ENCODE data around the gene PXN. TPM values are rescaled to one million over a fixed set of nuclear protein-coding genes. Genes with fewer than 3 reads are reported as not detected.

Gene PXN
- polyA plus RNA-seq, 4 donors = 79.3 to 132 (median 115) TPM

DNA sequence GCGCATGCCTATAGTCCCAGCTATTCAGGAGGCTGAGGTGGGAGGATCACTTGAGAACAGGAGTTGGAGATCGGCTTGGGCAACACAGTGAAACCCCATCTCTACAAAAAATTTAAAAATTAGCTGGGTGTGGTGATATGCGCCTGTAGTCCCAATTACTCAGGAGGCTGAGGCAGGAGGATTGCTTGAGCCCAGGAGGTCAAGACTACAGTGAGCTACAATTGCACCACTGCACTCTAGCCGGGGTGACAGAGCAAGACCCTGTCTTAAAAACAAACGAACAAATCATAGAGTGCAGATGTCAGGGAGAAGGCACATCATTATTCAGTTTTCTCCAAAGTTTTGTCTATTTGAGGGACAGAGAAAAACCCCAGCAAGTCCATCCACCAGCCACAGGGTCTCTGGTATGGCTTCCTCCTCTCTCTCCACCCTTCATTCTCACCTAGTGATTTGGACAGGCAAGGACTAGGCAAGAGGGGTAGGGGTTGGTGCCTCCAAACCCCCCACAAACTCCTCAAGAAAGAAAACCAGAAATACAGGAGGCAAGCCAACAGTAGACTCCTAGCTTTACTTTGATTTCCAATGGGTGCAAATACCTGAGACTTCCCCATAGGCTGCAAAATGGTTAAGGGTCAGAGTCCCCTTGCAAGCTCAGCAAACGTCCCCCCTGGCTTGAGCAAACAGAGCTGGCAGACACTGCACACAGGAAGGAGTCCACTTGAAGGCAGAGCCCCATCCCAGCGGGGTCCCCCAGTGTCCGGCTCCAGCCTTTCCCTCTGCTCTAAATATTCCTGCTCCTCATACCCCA is 38.1 kb downstream of the PXN start:
- Histone ChIP-seq H3K4me3 (ENCODE audit: low read depth in 1 of 3, low read length in 3 of 3) (peak overlapping the region in 1 of 3 donors; percentile 6), H3K36me3 (ENCODE audit: control insufficient read depth in 3 of 3, insufficient read depth in 2 of 3, low read depth in 1 of 3, low read length in 3 of 3) (peaks cover 3 to 52% (median 5%) of the 10 kb centered on the region in 3 donors), H3K27me3 (ENCODE audit: control insufficient read depth in 3 of 3, insufficient read depth in 3 of 3, low read length in 3 of 3) (no peaks in the 10 kb centered on the region), H3K27ac (ENCODE audit: low read depth in 1 of 3, low read length in 2 of 3) (peak overlapping the region; percentile 75 to 99 (median 94)), H3K9me3 (ENCODE audit: control insufficient read depth in 2 of 2, insufficient read depth in 1 of 2, low read depth in 1 of 2, low read length in 1 of 2) (no peaks in the 10 kb centered on the region), H3K4me1 (ENCODE audit: control insufficient read depth in 3 of 3, insufficient read depth in 2 of 3, low read depth in 1 of 3, low read length in 2 of 3) (peaks cover 23 to 89% (median 31%) of the 10 kb centered on the region in 3 donors)
- DNase-seq (peak; percentile 75 to 84), FAIRE-seq (no peak)
- WGBS, 3 donors = 61 to 67% (median 64%) methylated on average over 8 of the region's 8 CpGs

DNA sequence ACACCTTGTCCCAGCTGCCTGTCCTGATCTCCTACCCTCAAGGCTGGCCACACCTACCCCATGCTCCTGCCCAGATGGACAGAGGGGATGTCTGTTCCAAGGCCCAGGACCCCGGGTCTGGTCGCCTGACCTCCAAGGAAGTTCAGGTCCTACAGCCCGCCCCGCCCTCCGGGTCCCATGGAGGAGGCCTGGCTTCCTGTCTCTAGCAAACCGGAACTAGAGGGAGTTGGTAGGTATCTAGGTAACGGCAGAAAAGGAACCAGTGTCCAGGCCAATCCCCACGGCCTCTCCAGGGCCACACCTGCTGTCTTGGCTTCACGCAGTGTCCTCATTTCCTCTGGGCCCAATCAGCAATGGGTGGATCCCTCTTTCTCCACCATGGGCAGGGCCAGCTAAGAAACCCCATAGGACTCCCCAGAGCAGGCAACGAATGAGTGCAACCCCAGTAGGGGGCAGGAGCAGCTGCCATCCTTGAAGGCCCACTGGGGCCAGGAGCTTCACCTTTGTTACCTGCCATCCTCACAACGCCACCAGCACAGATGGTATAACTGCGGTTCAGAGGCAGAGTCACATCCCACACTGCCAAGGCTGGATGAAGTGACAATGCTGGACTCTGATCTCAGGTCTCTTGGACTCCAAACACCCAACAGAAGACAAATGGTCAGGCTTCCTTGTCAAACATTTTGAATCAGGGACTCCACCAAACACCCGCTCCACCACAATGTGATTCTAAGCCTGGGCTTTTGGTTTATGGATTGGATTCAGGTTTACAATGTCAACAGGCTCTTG is 39.5 kb downstream of the PXN start:
- DNase-seq (peak; percentile 76 to 90), FAIRE-seq (no peak)
- WGBS, 3 donors = 18 to 45% (median 33%) methylated on average over 13 of the region's 13 CpGs
- H3K4me1 ChIP-seq (ENCODE audit: control insufficient read depth in 3 of 3, insufficient read depth in 2 of 3, low read depth in 1 of 3, low read length in 2 of 3) = peaks cover 20 to 75% (median 24%) of the 10 kb centered on the region in 3 donors
- peaks cover 7 to 55% (median 14%) of the 10 kb centered on the region in 3 donors for H3K36me3 ChIP-seq (ENCODE audit: control insufficient read depth in 3 of 3, insufficient read depth in 2 of 3, low read depth in 1 of 3, low read length in 3 of 3)
- no peaks in the 10 kb centered on the region for H3K9me3 ChIP-seq (ENCODE audit: control insufficient read depth in 2 of 2, insufficient read depth in 1 of 2, low read depth in 1 of 2, low read length in 1 of 2)
- H3K27ac ChIP-seq (ENCODE audit: low read depth in 1 of 3, low read length in 2 of 3) = peak overlapping the region; percentile 77 to 99 (median 95)
- peak overlapping the region in 2 of 3 donors; percentile 39 to 59 for H3K4me3 ChIP-seq (ENCODE audit: low read depth in 1 of 3, low read length in 3 of 3)
- no peaks in the 10 kb centered on the region for H3K27me3 ChIP-seq (ENCODE audit: control insufficient read depth in 3 of 3, insufficient read depth in 3 of 3, low read length in 3 of 3)

DNA sequence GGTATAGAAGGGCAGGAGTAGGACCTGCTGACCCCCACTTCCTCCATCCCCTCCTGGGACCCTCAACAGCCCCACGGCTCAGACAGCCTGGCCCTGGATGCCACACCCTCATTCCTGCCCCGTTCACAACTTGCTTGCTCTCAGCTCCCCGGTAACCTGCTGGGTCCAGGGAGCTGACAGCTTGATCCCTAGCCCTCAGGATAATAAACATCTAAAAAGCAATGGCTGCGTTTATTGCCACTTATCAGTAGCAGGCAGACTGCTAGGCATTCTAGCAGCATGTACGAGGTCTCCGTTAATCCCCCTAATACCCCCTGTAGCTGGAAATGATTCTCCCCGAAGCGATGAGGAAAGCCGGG is 40.4 kb downstream of the PXN start:
- 5 to 36% (median 34%) methylated on average over 9 of the region's 9 CpGs for WGBS, 3 donors
- H3K9me3 ChIP-seq (ENCODE audit: control insufficient read depth in 2 of 2, insufficient read depth in 1 of 2, low read depth in 1 of 2, low read length in 1 of 2) = no peaks in the 10 kb centered on the region
- no peak for FAIRE-seq
- H3K27me3 ChIP-seq (ENCODE audit: control insufficient read depth in 3 of 3, insufficient read depth in 3 of 3, low read length in 3 of 3) = no peaks in the 10 kb centered on the region
- peak overlapping the region; percentile 28 to 59 (median 39) for H3K4me3 ChIP-seq (ENCODE audit: low read depth in 1 of 3, low read length in 3 of 3)
- peak; percentile 83 to 87 for DNase-seq
- peaks cover 15 to 66% (median 16%) of the 10 kb centered on the region in 3 donors for H3K4me1 ChIP-seq (ENCODE audit: control insufficient read depth in 3 of 3, insufficient read depth in 2 of 3, low read depth in 1 of 3, low read length in 2 of 3)
- peak overlapping the region; percentile 77 to 99 (median 95) for H3K27ac ChIP-seq (ENCODE audit: low read depth in 1 of 3, low read length in 2 of 3)
- peaks cover 7 to 59% (median 19%) of the 10 kb centered on the region in 3 donors for H3K36me3 ChIP-seq (ENCODE audit: control insufficient read depth in 3 of 3, insufficient read depth in 2 of 3, low read depth in 1 of 3, low read length in 3 of 3)

DNA sequence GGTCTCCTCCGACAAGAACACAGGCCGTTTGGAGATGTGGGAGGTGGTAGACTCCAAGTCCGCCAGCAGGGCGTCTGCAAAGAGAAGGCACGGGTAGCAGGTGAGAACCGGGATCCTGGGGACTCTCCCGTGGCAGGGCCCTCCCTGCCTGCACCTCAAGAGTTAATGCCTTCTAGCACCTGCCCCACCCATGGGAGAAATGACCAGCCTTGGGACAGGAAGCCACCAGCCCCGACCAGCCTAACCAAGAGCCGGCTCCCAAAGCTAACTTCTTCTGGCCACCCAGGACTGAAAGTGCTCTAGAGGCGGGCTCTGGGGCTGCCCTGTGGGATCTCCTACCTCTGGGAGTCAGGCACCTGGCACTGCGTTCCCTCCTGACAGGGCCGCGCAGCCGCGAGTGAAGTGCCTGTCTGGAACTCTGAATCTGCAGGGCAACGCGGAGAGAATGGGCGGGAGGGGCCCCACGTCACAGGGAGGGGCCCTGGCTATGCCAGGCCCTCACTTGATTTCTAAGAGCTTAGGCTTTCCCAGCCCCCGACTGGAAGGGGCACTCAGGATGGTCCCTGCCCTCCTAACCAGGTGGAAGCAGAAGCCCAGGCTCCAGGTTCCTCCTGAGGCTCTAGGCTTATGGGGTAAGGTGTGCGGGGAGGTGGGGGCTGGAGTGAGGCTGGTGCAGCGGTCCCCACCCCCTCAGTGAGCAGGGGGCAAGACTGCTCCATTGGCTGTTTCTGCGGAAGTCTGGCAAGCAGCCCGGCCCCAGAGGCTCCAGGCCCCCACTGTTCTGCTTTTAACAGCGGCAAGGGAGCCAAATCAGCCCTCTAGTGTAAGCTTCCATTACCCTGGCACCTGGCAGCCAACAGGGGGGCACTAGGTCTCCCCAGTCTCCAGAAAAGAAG is 41.0 kb downstream of the PXN start:
- Histone ChIP-seq H3K36me3 (ENCODE audit: control insufficient read depth in 3 of 3, insufficient read depth in 2 of 3, low read depth in 1 of 3, low read length in 3 of 3) (peaks cover 11 to 62% (median 21%) of the 10 kb centered on the region in 3 donors), H3K27me3 (ENCODE audit: control insufficient read depth in 3 of 3, insufficient read depth in 3 of 3, low read length in 3 of 3) (no peaks in the 10 kb centered on the region), H3K27ac (ENCODE audit: low read depth in 1 of 3, low read length in 2 of 3) (peak overlapping the region; percentile 77 to 99 (median 95)), H3K4me3 (ENCODE audit: low read depth in 1 of 3, low read length in 3 of 3) (peak overlapping the region; percentile 28 to 59 (median 39)), H3K9me3 (ENCODE audit: control insufficient read depth in 2 of 2, insufficient read depth in 1 of 2, low read depth in 1 of 2, low read length in 1 of 2) (no peaks in the 10 kb centered on the region), H3K4me1 (ENCODE audit: control insufficient read depth in 3 of 3, insufficient read depth in 2 of 3, low read depth in 1 of 3, low read length in 2 of 3) (peaks cover 9 to 60% (median 13%) of the 10 kb centered on the region in 3 donors)
- 15 to 42% (median 16%) methylated on average over 24 to 25 of the region's 25 CpGs for WGBS, 3 donors
- DNase-seq (peak; percentile 90 to 92), FAIRE-seq (no peak)

DNA sequence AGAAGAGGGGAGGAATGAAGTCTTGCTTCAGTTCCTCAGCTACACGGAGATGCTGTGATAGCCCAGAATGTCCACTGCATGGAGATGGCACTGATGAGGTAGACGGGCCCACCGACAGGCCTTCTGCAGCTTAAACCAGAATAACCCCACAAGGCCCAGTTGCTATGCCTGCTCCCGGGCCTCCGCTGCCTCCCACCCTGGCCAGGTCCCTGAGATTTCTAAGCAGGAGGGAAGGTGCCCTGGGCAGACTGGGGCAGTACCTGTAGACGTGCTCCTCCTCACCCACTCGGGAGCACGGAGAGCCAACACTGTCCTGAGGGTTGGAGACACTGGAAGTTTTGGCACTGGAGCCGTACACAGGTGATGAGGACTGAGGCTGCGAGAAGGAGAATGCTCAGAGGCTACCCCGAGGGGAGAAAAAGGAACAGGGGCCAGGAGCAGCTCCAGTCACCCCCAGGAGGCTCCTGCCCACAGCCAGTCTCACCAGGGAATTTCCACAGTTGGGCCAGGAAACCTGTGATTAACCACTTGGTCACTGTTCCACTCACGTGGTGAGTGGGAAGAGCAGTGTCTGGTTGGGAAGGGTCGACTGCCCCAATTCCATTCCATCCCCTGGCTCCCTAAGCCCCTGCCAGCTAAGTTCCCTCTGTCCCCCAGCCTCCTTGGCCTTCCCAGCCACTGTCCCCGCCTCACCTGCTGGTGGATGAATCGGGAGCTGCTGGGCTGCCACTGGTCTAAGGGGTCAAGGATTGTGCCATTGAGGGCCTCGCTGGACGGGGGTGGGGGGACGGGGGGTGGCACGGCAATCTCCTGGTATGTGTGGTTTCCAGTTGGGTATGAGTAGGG is 41.8 kb downstream of the PXN start:
- H3K4me1 ChIP-seq (ENCODE audit: control insufficient read depth in 3 of 3, insufficient read depth in 2 of 3, low read depth in 1 of 3, low read length in 2 of 3) = peaks cover under 1 to 52% (median 13%) of the 10 kb centered on the region in 3 donors
- 64 to 81% (median 75%) methylated on average over 19 of the region's 19 CpGs for WGBS, 3 donors

DNA sequence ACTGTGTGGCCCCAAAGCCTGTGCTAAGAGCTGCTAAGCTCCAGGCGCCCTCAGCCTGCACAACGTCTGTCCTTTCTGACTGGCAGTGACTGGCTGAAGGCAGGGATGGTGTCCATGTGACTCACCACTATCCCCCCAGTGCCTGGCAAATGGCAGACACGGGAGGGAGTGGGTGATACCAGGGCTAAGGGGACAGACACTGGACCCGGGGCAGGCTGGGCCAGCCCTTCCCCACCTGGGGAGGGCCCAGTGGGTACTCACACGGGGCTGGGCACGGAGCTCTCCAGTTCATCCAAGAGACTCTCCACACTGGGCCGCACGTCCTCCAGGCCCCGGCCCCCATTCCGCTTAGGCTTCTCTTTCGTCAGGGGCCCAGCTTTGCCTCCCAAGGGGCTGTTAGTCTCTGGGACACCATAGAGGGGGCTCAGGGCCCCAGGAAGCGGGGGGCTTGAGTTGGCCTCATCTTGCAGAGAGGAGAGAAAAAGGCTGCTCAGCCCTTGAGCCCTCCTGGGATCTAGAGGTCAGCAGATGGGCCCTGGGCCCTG is 43.2 kb downstream of the PXN start:
- Histone ChIP-seq H3K36me3 (ENCODE audit: control insufficient read depth in 3 of 3, insufficient read depth in 2 of 3, low read depth in 1 of 3, low read length in 3 of 3) (peaks cover 15 to 84% (median 23%) of the 10 kb centered on the region in 3 donors), H3K4me1 (ENCODE audit: control insufficient read depth in 3 of 3, insufficient read depth in 2 of 3, low read depth in 1 of 3, low read length in 2 of 3) (peaks cover 0 to 40% (median 6%) of the 10 kb centered on the region in 3 donors), H3K9me3 (ENCODE audit: control insufficient read depth in 2 of 2, insufficient read depth in 1 of 2, low read depth in 1 of 2, low read length in 1 of 2) (no peaks in the 10 kb centered on the region), H3K27me3 (ENCODE audit: control insufficient read depth in 3 of 3, insufficient read depth in 3 of 3, low read length in 3 of 3) (no peaks in the 10 kb centered on the region), H3K27ac (ENCODE audit: low read depth in 1 of 3, low read length in 2 of 3) (no peak overlapping the region), H3K4me3 (ENCODE audit: low read depth in 1 of 3, low read length in 3 of 3) (no peak overlapping the region)
- FAIRE-seq = no peak
- DNase-seq = no peak
- 88 to 93% (median 89%) methylated on average over 12 of the region's 12 CpGs for WGBS, 3 donors

More for the DNA sequence above, 41.8 kb downstream of the PXN start:
- H3K9me3 ChIP-seq (ENCODE audit: control insufficient read depth in 2 of 2, insufficient read depth in 1 of 2, low read depth in 1 of 2, low read length in 1 of 2) = no peaks in the 10 kb centered on the region
- peak overlapping the region; percentile 28 to 59 (median 39) for H3K4me3 ChIP-seq (ENCODE audit: low read depth in 1 of 3, low read length in 3 of 3)
- peaks cover 15 to 71% (median 23%) of the 10 kb centered on the region in 3 donors for H3K36me3 ChIP-seq (ENCODE audit: control insufficient read depth in 3 of 3, insufficient read depth in 2 of 3, low read depth in 1 of 3, low read length in 3 of 3)
- peak overlapping the region; percentile 77 to 99 (median 95) for H3K27ac ChIP-seq (ENCODE audit: low read depth in 1 of 3, low read length in 2 of 3)
- no peaks in the 10 kb centered on the region for H3K27me3 ChIP-seq (ENCODE audit: control insufficient read depth in 3 of 3, insufficient read depth in 3 of 3, low read length in 3 of 3)
- no peak for DNase-seq
- no peak for FAIRE-seq

DNA sequence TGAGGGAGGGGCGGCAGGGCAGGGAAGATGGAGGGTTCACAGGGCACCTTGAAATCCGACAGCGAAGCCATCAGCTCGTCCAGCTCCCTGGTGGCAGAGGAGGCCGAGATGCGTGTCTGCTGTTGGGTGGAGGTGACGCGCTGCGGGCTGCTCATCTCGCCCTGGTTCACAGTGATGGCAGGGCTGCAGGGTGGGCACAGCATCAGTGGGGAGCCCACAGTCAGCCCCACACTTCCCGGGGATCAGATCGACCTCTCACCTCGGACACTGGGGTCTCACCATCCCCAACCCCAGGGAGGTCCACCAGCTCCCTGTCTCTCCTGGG is 44.0 kb downstream of the PXN start:
- no peak for FAIRE-seq
- Histone ChIP-seq H3K4me1 (ENCODE audit: control insufficient read depth in 3 of 3, insufficient read depth in 2 of 3, low read depth in 1 of 3, low read length in 2 of 3) (peaks cover 0 to 32% (median 2%) of the 10 kb centered on the region in 3 donors), H3K27me3 (ENCODE audit: control insufficient read depth in 3 of 3, insufficient read depth in 3 of 3, low read length in 3 of 3) (no peaks in the 10 kb centered on the region)

More for the DNA sequence above, 44.0 kb downstream of the PXN start:
- H3K9me3 ChIP-seq (ENCODE audit: control insufficient read depth in 2 of 2, insufficient read depth in 1 of 2, low read depth in 1 of 2, low read length in 1 of 2) = no peaks in the 10 kb centered on the region
- peaks cover 15 to 90% (median 26%) of the 10 kb centered on the region in 3 donors for H3K36me3 ChIP-seq (ENCODE audit: control insufficient read depth in 3 of 3, insufficient read depth in 2 of 3, low read depth in 1 of 3, low read length in 3 of 3)
- no peak overlapping the region for H3K4me3 ChIP-seq (ENCODE audit: low read depth in 1 of 3, low read length in 3 of 3)
- WGBS, 3 donors = 92 to 93% (median 93%) methylated on average over 13 of the region's 13 CpGs
- no peak for DNase-seq
- no peak overlapping the region for H3K27ac ChIP-seq (ENCODE audit: low read depth in 1 of 3, low read length in 2 of 3)

Measured in small intestine (tissue), 7 donors.